Activated naive CD4-positive, alpha-beta T cell treated with anti-CD3 and anti-CD28 coated beads, Interleukin-2, amount 50 U/mL, for 72 hours (primary cell): ENCODE results near the gene SAMD13. TPM values are rescaled to one million over a fixed set of nuclear protein-coding genes. Genes with fewer than 3 reads are reported as not detected.

Experiments used
- ATAC-seq, 2 donors: fragments of 150-1000 bp; cut with Tn5 transposase; 2 replicates each; pipeline ENCODE4 v1.10.0; 2021; ENCODE audit warnings: mild to moderate bottlenecking in 2 of 2, moderate library complexity in 2 of 2
- DNase-seq, 2 donors: peaks; one replicate each; pipeline ENCODE4 v3.0.0; 2021 to 2022; ENCODE audit warnings: low spot score in 2 of 2
- H3K27ac Mint-ChIP-seq, 2 donors: one replicate each; pipeline ENCODE4 v1.8.0; 2022; ENCODE audit warnings: mild to moderate bottlenecking in 2 of 2, mixed read lengths in 2 of 2
- H3K36me3 Mint-ChIP-seq, 2 donors: one replicate each; pipeline ENCODE4 v1.8.0; 2022; ENCODE audit warnings: mixed read lengths in 2 of 2
- H3K9me3 Mint-ChIP-seq, 2 donors: one replicate each; pipeline ENCODE4 v1.8.0; 2022; ENCODE audit warnings: mixed read lengths in 2 of 2
- total RNA-seq, 2 donors: library from RNA; stranded (reverse); gene quantifications; one replicate each; pipeline ENCODE4 v1.2.3, GENCODE V29; 2022

SAMD13 gene, protein sequence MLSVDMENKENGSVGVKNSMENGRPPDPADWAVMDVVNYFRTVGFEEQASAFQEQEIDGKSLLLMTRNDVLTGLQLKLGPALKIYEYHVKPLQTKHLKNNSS
- under 1 TPM in 1 of 2 donors, not detected in 1; 0.29 TPM for total RNA-seq

DNA sequence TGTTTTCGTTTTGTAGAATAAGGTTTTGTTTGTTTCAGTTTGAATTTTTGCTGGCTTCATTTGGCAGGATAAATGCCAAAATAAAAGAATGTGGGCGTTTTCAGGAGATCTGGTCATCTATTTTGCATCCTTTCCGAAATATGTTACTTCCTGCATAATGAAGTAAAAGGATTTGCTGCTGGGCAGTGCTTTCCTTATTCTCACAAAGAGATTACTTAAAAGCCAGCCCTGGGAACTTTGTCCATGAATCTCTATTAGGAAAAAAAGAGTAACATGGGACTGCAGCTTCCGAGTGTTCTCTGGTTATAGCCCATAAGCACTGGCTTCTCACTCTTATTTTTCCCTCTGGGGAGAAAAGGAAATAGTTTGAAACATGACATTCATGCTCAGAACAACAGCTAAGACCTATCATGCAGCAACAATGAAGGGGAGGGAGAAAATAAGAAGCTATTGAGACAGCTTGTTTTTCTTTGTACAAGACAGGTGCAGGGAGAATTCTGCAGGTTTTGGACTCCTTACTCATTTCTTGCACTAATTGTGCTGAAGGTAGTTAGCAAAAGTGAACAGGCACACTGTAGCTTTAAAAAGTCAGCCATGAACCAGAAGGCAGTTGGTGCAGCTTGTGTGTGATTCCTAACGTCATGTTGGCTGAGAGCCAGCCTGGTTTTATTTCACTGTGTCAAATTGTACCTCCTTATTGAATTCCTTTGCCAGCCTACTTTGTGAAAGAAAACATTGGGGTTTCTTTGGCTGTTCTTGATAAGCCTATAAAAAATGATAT lies at the start of gene SAMD13:
Gene SAMD13, plus strand, starts transcription at position 705 of the 781 bp plus-strand sequence. CDS start 1,527 bp downstream, outside the sequence.
- ATAC-seq (peak in 1 of 2 donors; percentile 66), DNase-seq (peak in 1 of 2 donors; percentile 23)
- Mint-ChIP-seq H3K9me3 (no peaks in the 10 kb centered on the region), H3K27ac (peak within 1 kb of the TSS in 1 of 2 donors; percentile 34), H3K36me3 (no peaks in the 10 kb centered on the region)

DNA sequence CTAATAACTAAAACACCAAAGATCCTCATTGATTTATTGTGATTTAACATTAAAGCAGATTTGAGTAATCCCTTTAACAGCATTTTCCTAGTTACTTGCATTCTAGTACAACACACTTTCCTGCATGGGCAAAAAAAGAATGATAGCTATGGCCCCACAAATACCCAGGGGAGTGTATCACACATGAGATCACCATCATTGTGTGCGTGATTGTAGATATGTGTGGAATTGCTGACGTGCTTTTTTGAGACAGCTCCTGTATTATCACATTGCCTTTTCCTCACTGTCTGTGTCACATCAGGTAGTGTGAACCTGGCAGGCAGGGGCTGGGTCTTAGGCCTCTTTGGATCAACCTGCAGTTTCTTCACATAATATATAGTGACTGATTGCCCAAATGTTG lies 48.5 kb upstream of the SAMD13 start:
- H3K9me3 Mint-ChIP-seq = peaks cover 4 to 10% of the 10 kb centered on the region in 2 donors
- no peak overlapping the region for H3K27ac Mint-ChIP-seq
- H3K36me3 Mint-ChIP-seq = peaks cover 0 to 4% of the 10 kb centered on the region in 2 donors
- no peak for ATAC-seq
- no peak for DNase-seq

DNA sequence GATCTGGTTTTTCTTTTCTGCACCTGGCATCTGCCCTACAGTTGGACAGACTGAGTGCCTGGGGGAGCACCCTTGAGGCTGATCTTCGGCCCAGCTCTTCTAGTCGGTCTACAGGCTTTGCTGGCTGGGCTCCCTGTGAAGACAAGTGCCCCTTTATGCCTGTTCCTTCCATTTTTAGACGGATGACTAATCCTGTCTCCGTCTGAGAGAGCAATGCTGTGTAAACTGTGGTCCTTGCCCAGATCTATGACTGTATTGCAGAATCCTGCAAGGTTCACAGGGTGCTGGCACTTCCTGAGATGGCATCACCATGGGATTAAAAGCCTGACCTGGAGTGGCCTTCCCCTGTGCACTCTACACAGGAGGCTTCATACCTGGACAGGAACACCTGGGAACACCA lies 47.6 kb upstream of the SAMD13 start:
- Mint-ChIP-seq H3K36me3 (peaks cover 0 to 4% of the 10 kb centered on the region in 2 donors), H3K9me3 (peaks cover 4 to 10% of the 10 kb centered on the region in 2 donors), H3K27ac (no peak overlapping the region)
- DNase-seq (no peak), ATAC-seq (no peak)

DNA sequence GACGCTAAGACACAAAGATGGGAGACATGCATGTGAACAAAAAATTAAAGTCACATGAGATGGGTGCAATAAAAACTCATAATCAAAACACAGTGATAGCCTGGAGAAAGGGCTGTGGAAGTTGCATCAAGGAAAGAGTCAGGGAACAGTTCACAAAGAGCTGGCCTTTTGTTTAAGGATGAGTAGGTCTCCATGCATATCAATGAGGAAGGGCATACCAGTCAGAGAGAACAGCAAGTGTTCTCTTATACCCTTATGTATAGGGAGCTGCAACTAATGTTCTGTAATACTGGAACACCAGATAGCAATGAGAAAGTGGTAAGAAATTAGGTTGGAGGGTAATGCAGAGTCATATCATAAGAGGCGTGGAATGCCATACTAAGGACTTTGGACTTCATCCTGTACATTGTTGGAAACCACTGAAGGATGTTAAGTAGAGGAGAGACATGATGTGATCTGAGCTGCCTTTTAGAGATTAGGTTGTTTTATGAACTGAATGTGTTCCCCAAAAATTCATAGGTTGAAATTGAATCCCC lies 46.7 kb upstream of the SAMD13 start:
- Mint-ChIP-seq H3K36me3 (peaks cover 0 to 4% of the 10 kb centered on the region in 2 donors), H3K27ac (no peak overlapping the region), H3K9me3 (peaks cover 4 to 10% of the 10 kb centered on the region in 2 donors)

DNA sequence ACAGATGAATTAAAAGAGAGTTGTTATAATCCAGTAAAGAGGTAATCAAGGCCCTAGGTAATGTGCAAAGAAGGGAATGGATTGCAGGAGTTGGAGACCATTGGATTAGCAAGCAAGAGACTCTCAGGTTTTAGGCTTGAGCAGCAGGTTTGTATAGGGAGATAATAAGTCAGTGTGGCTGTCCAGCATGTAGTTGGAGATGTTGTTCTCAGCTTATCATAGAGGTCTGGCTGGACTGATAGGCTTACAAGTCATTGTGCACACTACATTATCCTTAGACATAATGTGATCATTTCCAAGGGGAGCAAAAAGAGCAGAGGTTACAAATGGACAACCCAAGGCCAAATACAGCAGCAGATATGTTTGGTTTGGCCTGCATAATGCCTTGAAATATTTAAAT lies 45.9 kb upstream of the SAMD13 start:
- H3K9me3 Mint-ChIP-seq = peaks cover 4 to 10% of the 10 kb centered on the region in 2 donors
- H3K36me3 Mint-ChIP-seq = peaks cover 0 to 4% of the 10 kb centered on the region in 2 donors
- no peak for DNase-seq
- H3K27ac Mint-ChIP-seq = no peak overlapping the region
- no peak for ATAC-seq

More for the DNA sequence above, 46.7 kb upstream of the SAMD13 start:
- ATAC-seq = no peak
- no peak for DNase-seq

DNA sequence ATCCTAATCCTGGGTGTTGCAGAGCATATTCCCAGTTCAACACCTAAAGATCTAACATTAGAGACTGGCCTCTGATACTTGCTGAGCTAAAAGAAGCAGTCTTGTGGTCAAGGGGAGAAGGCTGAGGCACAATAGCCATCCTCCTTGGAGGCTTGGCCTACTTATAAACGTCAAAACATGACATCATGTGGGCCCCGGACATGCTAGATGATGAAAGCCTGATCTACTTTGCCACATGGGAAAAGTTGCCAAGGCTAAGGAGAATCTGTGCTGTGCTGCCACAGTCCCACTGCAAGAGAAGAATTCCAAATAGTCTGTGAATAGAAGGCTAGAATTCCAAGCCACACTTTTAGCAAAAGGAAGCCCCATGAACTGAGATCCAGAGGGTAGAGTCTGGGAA lies 43.9 kb upstream of the SAMD13 start:
- no peak overlapping the region for H3K27ac Mint-ChIP-seq
- DNase-seq (no peak), ATAC-seq (no peak)
- H3K9me3 Mint-ChIP-seq = peaks cover 0 to 5% of the 10 kb centered on the region in 2 donors
- no peaks in the 10 kb centered on the region for H3K36me3 Mint-ChIP-seq

DNA sequence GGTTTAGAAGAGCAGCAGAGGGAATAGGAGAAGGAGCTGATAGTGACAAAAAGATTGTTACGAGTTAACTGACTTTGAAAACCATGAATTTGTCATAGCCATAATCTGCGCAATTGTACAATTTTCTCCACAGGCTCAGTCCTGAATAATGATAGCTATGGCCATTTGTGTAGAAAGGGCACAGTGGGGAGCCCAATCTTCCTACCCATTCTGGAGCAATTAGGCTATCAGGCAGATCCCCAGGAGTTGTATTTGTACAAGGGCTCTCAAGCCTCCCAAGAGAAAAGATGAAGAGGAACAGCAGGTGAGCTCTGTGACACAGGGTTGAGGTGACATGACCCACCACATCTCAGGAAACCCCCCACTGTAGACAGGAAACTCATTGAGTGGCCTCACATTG lies 42.1 kb upstream of the SAMD13 start:
- Mint-ChIP-seq H3K36me3 (no peaks in the 10 kb centered on the region), H3K9me3 (peaks cover 0 to 5% of the 10 kb centered on the region in 2 donors), H3K27ac (no peak overlapping the region)
- no peak for ATAC-seq
- no peak for DNase-seq

DNA sequence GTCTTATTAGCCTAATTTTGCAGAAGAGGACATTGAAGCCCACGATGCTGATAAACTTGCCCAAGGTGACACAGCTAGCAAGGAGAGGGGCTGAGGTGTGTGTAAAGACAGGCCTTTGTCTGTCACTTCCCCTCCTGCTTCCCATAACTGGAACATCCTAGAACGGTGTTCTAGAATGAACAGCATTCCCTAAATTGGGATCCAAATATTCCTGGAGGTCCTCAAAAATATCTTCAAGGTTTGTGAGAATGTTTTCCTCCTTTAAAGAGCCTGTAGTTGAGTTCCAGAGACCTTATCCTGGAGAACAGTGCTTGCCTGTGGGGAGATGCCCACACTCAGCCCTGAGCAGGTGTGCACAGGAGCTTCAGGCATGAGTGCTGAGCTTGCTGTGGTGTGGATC lies 41.5 kb upstream of the SAMD13 start:
- Mint-ChIP-seq H3K9me3 (peaks cover 0 to 5% of the 10 kb centered on the region in 2 donors), H3K27ac (no peak overlapping the region), H3K36me3 (no peaks in the 10 kb centered on the region)
- DNase-seq = no peak
- no peak for ATAC-seq

DNA sequence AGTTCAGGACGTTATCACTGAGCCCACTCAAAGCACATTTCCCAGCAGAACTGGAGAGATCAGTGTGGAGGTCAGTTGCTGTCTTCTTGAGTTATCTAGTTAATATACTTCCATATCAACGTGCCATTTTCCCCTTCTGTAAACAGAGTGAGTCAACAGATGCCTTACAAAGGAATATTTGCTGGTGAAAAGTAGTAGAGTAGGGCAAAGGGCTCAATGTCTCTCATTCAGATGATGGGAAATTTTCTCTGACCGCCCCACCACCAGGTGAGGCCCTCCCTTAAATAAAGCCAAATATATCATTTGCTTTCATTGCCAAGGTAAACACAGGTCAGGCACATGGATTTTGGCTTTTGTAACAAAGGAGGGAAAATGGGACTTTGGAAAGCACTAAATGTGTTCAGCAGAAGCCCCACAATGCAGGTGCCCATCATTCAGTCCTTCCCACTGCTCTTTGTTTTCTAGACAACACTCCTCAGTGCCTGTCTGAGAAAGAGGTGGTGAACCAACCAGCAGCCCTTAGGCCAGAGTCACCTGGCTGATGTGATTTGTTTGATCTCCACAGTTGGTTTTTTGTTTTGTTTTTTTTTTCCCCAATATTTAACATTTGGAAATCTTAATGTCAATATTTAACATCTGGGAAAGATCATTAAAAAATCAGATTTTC lies 40.5 kb upstream of the SAMD13 start:
- no peak for ATAC-seq
- H3K36me3 Mint-ChIP-seq = no peaks in the 10 kb centered on the region
- DNase-seq = no peak
- peaks cover 0 to 5% of the 10 kb centered on the region in 2 donors for H3K9me3 Mint-ChIP-seq
- no peak overlapping the region for H3K27ac Mint-ChIP-seq

DNA sequence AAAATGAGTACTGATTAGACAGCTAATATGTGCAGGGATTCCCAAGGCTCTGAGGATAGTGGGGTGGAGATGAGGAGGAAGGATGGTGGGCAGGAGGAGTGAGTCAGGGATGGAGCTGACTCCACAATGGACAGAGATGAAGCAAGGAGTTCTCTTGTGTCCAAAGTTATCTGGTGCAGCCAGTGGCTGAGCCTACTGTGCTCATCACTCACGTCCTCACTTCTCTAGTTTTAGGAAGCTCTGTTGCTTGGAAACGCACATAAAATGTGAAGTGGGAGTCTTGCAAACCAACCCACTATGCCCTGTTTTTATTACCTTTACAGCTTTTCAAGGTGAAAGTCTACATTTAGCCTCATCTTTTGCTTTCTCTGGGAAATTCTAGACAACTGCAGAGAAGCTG lies 36.5 kb upstream of the SAMD13 start:
- Mint-ChIP-seq H3K27ac (no peak overlapping the region), H3K36me3 (no peaks in the 10 kb centered on the region), H3K9me3 (no peaks in the 10 kb centered on the region)
- ATAC-seq (no peak), DNase-seq (no peak)

DNA sequence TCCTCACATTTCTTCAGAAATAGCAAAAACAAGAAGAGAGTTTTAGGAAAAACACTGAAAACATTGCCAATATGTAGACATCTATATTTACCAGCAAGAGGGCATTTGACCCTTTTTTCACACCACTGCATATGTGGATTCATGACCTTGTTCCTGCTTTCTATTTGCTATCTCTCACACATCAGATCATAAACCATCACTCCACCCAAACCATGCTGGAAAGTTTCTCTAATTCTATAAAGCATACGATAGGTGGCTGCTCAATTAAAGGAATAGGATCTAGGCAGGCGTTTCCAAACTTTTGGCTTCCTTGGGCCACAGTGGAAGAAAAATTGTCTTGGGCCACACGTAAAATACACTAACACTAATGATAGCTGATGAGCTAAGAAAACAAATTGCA lies 35.6 kb upstream of the SAMD13 start:
- no peaks in the 10 kb centered on the region for H3K36me3 Mint-ChIP-seq
- ATAC-seq (no peak), DNase-seq (no peak)
- no peaks in the 10 kb centered on the region for H3K9me3 Mint-ChIP-seq
- no peak overlapping the region for H3K27ac Mint-ChIP-seq

DNA sequence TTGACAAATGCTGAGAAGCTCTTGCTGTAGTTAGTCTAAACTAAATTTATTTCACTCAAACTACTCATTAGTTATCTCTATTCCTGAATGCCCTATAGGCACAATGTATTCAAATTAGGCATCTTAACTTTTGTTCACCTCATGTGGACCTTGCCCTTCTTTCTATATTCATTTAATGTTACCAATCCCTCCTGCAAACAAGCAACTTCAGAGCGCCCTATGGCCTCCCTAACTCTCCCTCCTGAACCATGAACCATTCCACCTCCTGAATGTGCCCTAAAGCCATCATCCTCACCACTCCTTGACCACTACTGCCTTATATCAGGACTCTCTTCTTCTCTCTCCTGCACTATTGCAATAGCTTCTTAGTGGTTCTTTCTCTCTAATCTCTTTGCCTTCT lies 34.8 kb upstream of the SAMD13 start:
- no peak for DNase-seq
- Mint-ChIP-seq H3K36me3 (no peaks in the 10 kb centered on the region), H3K9me3 (no peaks in the 10 kb centered on the region), H3K27ac (no peak overlapping the region)
- no peak for ATAC-seq

DNA sequence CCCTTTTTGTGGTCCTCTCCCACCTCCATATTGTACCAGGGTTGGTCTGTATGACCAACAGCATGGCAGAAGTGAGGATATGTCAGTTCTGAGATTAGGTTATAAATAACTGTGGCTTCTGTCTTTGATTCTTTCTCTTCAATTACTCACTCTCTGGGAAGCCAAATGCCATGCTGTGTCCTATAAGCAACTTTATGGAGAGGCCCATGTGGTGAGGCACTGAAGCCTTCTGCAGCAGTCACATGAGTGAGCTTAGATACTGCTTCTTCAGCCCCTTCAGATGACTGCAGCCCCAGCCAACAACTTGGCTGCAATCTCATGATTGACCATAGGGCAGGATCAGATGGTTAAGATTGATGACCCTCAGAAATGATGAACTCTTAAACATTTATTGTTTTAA lies 34.0 kb upstream of the SAMD13 start:
- Mint-ChIP-seq H3K9me3 (no peaks in the 10 kb centered on the region), H3K36me3 (no peaks in the 10 kb centered on the region), H3K27ac (no peak overlapping the region)
- DNase-seq (no peak), ATAC-seq (no peak)

DNA sequence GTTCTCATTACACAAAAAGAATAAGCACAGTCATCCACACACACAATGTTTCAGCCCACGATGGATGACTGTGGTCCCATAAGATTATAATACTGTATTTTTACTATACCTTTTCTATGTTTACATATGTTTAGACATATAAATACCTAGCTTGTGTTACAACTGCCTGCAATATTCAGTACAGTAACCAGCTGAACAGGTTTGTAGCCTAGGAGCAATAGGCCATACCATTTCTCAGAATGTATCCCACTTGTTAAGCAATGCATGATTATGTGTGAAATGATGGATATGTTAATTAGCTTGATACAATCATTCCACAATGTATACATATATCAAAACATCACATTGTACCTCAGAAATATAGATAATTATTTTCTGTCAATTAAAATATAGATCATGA lies 33.2 kb upstream of the SAMD13 start:
- H3K36me3 Mint-ChIP-seq = no peaks in the 10 kb centered on the region
- ATAC-seq = no peak
- no peak for DNase-seq
- no peaks in the 10 kb centered on the region for H3K9me3 Mint-ChIP-seq
- no peak overlapping the region for H3K27ac Mint-ChIP-seq

DNA sequence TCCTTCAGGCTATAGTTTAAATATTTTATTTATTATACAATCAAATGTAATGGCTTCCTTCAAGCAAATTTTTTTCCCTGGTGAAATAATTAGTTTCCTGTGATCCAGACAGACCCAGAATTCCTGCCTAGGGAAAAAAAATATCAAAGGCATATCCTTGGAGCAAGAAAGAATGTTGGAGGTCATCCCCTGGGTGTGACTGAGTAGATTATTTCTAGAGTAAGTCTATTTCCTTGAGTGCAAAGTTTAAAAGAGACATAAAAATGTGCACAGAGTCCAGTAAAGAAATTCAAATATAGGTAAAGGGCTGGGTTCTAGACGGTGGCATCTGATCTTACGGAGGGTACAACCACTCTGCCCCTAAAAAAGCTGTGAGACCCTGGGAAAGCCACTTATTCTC lies 32.2 kb upstream of the SAMD13 start:
- Mint-ChIP-seq H3K36me3 (no peaks in the 10 kb centered on the region), H3K9me3 (no peaks in the 10 kb centered on the region), H3K27ac (no peak overlapping the region)
- ATAC-seq (no peak), DNase-seq (no peak)

DNA sequence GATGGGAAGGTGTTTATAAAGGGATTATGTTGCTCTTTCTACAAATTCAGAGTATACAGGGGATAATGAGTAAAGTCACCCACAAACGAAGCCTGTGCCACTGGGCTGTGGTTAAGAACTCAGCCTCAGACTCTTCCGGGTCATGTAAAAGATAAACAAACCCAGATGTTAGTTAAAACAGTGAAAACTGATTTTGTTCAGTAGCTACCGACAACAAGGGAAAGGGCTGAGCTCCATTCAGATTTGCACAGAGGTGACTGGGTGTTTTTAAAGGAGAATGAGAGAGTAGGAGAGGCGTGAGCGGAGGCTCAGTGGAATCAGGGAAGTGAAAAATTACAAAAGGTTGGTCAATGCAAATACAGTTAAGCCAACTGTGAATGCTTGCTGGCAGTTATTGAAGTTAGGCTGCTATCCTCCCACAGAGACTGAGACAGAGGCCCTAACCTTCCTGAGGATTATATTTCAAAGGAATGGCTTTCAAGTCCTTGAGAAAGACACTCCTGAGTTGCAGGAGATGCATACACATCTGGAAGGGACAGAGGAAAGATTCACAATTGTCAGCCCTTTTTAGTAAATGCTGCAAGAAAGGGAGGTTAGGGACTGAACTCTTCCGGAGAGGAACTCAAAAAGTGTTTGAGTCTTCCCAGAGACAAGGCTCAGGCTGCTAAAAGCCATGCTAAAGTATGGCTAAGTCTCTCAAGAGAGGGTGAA lies 29.9 kb upstream of the SAMD13 start:
- ATAC-seq (no peak), DNase-seq (no peak)
- no peaks in the 10 kb centered on the region for H3K9me3 Mint-ChIP-seq
- H3K36me3 Mint-ChIP-seq = no peaks in the 10 kb centered on the region
- H3K27ac Mint-ChIP-seq = peak overlapping the region in 1 of 2 donors; percentile 53

DNA sequence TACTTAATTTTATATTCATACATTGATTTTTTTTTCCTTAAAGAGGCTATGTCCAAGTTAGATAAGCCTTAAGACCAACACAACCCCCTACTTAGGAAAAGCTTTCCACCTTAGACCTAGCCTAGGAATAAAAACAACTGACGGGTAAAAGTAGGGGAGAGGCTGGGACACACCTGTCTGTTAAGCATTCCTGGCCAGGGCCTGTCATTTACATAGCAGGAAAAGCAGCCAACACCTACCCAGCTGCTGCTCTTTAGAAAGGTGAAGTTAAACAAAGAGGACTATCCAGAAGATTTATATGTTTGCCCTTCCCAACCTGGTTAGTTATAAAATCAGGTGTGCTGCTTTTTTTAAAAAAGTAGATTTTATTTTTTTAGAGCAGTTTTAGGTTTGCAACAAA lies 29.1 kb upstream of the SAMD13 start:
- H3K27ac Mint-ChIP-seq = no peak overlapping the region
- H3K9me3 Mint-ChIP-seq = no peaks in the 10 kb centered on the region
- ATAC-seq (no peak), DNase-seq (no peak)
- no peaks in the 10 kb centered on the region for H3K36me3 Mint-ChIP-seq
